H1 (cell line): Measurements from ENCODE around the gene SIRT7. TPM values are rescaled to one million over a fixed set of nuclear protein-coding genes. Genes with fewer than 3 reads are reported as not detected.
A peak's percentile ranks its signal among the peaks of the same experiment; 100 is the strongest.

Experiments
- CTCF ChIA-PET: fragments of 300-600 bp; sonication (Branson Sonifier 250); formaldehyde crosslinking; loops from one replicate; lab custom pipeline; 2021; ENCODE audit not compliant: partially characterized antibody; lab: Charles Lee
- POLR2A ChIA-PET: fragments of 300-600 bp; sonication (Branson Sonifier 250); formaldehyde crosslinking; loops from one replicate; lab custom pipeline; 2021; ENCODE audit warnings: inconsistent platforms; ENCODE audit not compliant: partially characterized antibody; lab: Charles Lee
- DNase-seq, 2 experiments: peaks; one replicate each; pipeline versions ENCODE4 v3.0.0 to v3.0.0-alpha.2; 2010 to 2022; ENCODE audit warnings: low spot score in 2 of 2, low read depth in 1 of 2, mixed read lengths in 1 of 2
- FAIRE-seq: peaks from 2 replicates; lab custom pipeline; 2011; peaks lifted over from hg19 to GRCh38; lab: Jason Lieb, UNC
- H2AFZ ChIP-seq: 2 replicates; pipeline ENCODE4 v1.8.1; 2012; ENCODE audit warnings: low read length, inconsistent platforms
- H2AK5ac ChIP-seq: 2 replicates; pipeline ENCODE4 v1.6.1; 2013; ENCODE audit warnings: low read depth, low read length
- H2BK120ac ChIP-seq: replicated peaks from 2 replicates; pipeline ENCODE3; 2013; ENCODE audit warnings: low read depth, low read length, inconsistent platforms
- H2BK12ac ChIP-seq: 2 replicates; pipeline ENCODE4 v1.6.1; 2013; ENCODE audit warnings: low read depth, low read length
- H2BK15ac ChIP-seq: 2 replicates; pipeline ENCODE4 v1.6.1; 2013; ENCODE audit warnings: low read length
- H2BK20ac ChIP-seq: 2 replicates; pipeline ENCODE4 v1.6.1; 2013; ENCODE audit warnings: low read length
- H2BK5ac ChIP-seq: 2 replicates; pipeline ENCODE4 v1.6.1; 2013; ENCODE audit warnings: low read depth, low read length
- H3K14ac ChIP-seq: 2 replicates; pipeline ENCODE4 v1.6.1; 2013; ENCODE audit warnings: inconsistent platforms; ENCODE audit not compliant: insufficient read length
- H3K18ac ChIP-seq: 2 replicates; pipeline ENCODE4 v1.6.1; 2013; ENCODE audit warnings: low read length; ENCODE audit errors: extremely low read depth
- H3K23ac ChIP-seq: 2 replicates; pipeline ENCODE4 v1.6.1; 2013; ENCODE audit warnings: inconsistent platforms; ENCODE audit not compliant: insufficient read length
- H3K23me2 ChIP-seq: 2 replicates; pipeline ENCODE4 v1.6.1; 2013; ENCODE audit warnings: low read depth, low read length
- H3K27ac ChIP-seq: 2 replicates; pipeline ENCODE4 v1.6.1; 2011; ENCODE audit warnings: low read depth, low read length, inconsistent platforms
- H3K27me3 ChIP-seq, 4 experiments: replicated peaks in 1 of 4; 1 replicate in 1 of 4; 2 replicates in 3 of 4; pipeline versions ENCODE4 v1.6.1 to v1.8.1; 2011 to 2013; ENCODE audit warnings: low read length in 3 of 4, mild to moderate bottlenecking in 3 of 4, inconsistent platforms in 2 of 4, mixed read lengths in 2 of 4, moderate library complexity in 1 of 4; ENCODE audit not compliant: control insufficient read depth in 3 of 4, insufficient read depth in 3 of 4; ENCODE audit errors: extremely low read depth in 1 of 4
- H3K36me3 ChIP-seq, 4 experiments: 2 replicates each; pipeline versions ENCODE4 v1.6.1 to v1.8.1; 2011 to 2013; ENCODE audit warnings: mild to moderate bottlenecking in 4 of 4, low read length in 3 of 4, moderate library complexity in 2 of 4, control low read depth in 1 of 4, inconsistent platforms in 1 of 4; ENCODE audit not compliant: insufficient read depth in 4 of 4, control insufficient read depth in 2 of 4
- H3K4ac ChIP-seq: replicated peaks from 2 replicates; pipeline ENCODE3; 2013; ENCODE audit warnings: low read length, low read depth, mixed read lengths, inconsistent platforms; ENCODE audit not compliant: insufficient read length
- H3K4me1 ChIP-seq, 4 experiments: replicated peaks in 1 of 4; 1 replicate in 1 of 4; 2 replicates in 3 of 4; pipeline versions ENCODE4 v1.6.1 to v1.8.1; 2011 to 2013; ENCODE audit warnings: low read length in 3 of 4, inconsistent platforms in 2 of 4, mixed read lengths in 1 of 4; ENCODE audit not compliant: insufficient read depth in 4 of 4, control insufficient read depth in 3 of 4
- H3K4me2 ChIP-seq, 2 experiments: 2 replicates each; pipeline versions ENCODE4 v1.6.1 to v1.8.1; 2011 to 2013; ENCODE audit warnings: low read depth in 2 of 2, low read length in 2 of 2, control low read depth in 1 of 2, inconsistent platforms in 1 of 2, mild to moderate bottlenecking in 1 of 2; ENCODE audit not compliant: insufficient read depth in 1 of 2
- H3K4me3 ChIP-seq, 4 experiments: fragments of 200-600, 300-600 bp in 1 of 4; sonication (generic), shearing (Covaris generic), sonication (Bioruptor Twin) in 1 of 4; 2 replicates each; pipeline versions ENCODE4 v1.5.1 to v1.8.1; 2011 to 2016; ENCODE audit warnings: low read length in 4 of 4, low read depth in 3 of 4, control low read depth in 2 of 4, inconsistent platforms in 2 of 4, mild to moderate bottlenecking in 2 of 4, mixed read lengths in 1 of 4, moderate library complexity in 1 of 4; ENCODE audit not compliant: insufficient read depth in 2 of 4; ENCODE audit errors: extremely low read depth in 1 of 4
- H3K56ac ChIP-seq: replicated peaks from 2 replicates; pipeline ENCODE3; 2013; ENCODE audit warnings: low read depth, mild to moderate bottlenecking, mixed read lengths, low read length, inconsistent platforms; ENCODE audit not compliant: insufficient read length
- H3K79me1 ChIP-seq: 2 replicates; pipeline ENCODE4 v1.6.1; 2013; ENCODE audit warnings: low read depth, low read length, control low read depth
- H3K79me2 ChIP-seq, 2 experiments: 2 replicates each; pipeline versions ENCODE4 v1.6.1 to v1.8.1; 2012 to 2013; ENCODE audit warnings: low read length in 2 of 2, mild to moderate bottlenecking in 2 of 2, inconsistent platforms in 1 of 2; ENCODE audit not compliant: insufficient read depth in 2 of 2, control insufficient read depth in 1 of 2
- H3K9ac ChIP-seq, 4 experiments: replicated peaks in 1 of 4; 1 replicate in 1 of 4; 2 replicates in 3 of 4; pipeline versions ENCODE4 v1.6.1 to v1.8.1; 2011 to 2013; ENCODE audit warnings: low read depth in 3 of 4, low read length in 3 of 4, control low read depth in 2 of 4, mild to moderate bottlenecking in 2 of 4, moderate library complexity in 2 of 4, inconsistent platforms in 1 of 4; ENCODE audit errors: extremely low read depth in 1 of 4
- H3K9me3 ChIP-seq, 2 experiments: 2 replicates each; pipeline versions ENCODE4 v1.6.1 to v1.8.1; 2012 to 2013; ENCODE audit warnings: mild to moderate bottlenecking in 2 of 2, moderate library complexity in 2 of 2, control low read depth in 1 of 2, inconsistent platforms in 1 of 2, low read depth in 1 of 2, low read length in 1 of 2, mixed read lengths in 1 of 2; ENCODE audit not compliant: insufficient read depth in 2 of 2
- H4K20me1 ChIP-seq, 2 experiments: replicated peaks in 1 of 2; 2 replicates each; pipeline versions ENCODE3 to v1.8.1; 2011 to 2013; ENCODE audit warnings: inconsistent platforms in 2 of 2, low read length in 2 of 2, mild to moderate bottlenecking in 1 of 2; ENCODE audit not compliant: insufficient read depth in 2 of 2, control insufficient read depth in 1 of 2
- H4K5ac ChIP-seq: 2 replicates; pipeline ENCODE4 v1.6.1; 2013; ENCODE audit warnings: low read length, low read depth, mixed read lengths, inconsistent platforms; ENCODE audit not compliant: insufficient read length
- H4K8ac ChIP-seq: 2 replicates; pipeline ENCODE4 v1.8.0; 2013; ENCODE audit warnings: mild to moderate bottlenecking, moderate library complexity, low read length, inconsistent platforms; ENCODE audit not compliant: insufficient read depth; ENCODE audit errors: extremely low read depth
- H4K91ac ChIP-seq: replicated peaks from 2 replicates; pipeline ENCODE3; 2013; ENCODE audit warnings: low read length, mixed read lengths, inconsistent platforms; ENCODE audit not compliant: insufficient read length
- CEBPB ChIP-seq: IDR thresholded peaks from 2 replicates; pipeline ENCODE4 v1.6.1; 2012; ENCODE audit warnings: low read depth, low read length
- EGR1 ChIP-seq: IDR thresholded peaks from 2 replicates; pipeline ENCODE4 v1.6.1; 2011; ENCODE audit warnings: low read depth, low read length, borderline replicate concordance
- POLR2A ChIP-seq, 2 experiments: IDR thresholded peaks; 1 replicate in 1 of 2; 2 replicates in 1 of 2; pipeline ENCODE4 v1.6.1; 2011; ENCODE audit warnings: low read depth in 2 of 2, low read length in 2 of 2, mild to moderate bottlenecking in 2 of 2; ENCODE audit errors: control extremely low read depth in 1 of 2
- TAF7 ChIP-seq: optimal IDR thresholded peaks from 2 replicates; pipeline ENCODE3; 2011; ENCODE audit warnings: low read depth, mild to moderate bottlenecking, inconsistent platforms, low read length, moderate library complexity, borderline replicate concordance
- USF2 ChIP-seq: IDR thresholded peaks from 2 replicates; pipeline ENCODE4 v1.6.1; 2011; ENCODE audit warnings: low read length, improper control_type of control experiment
- WGBS, 2 experiments: shearing (Covaris generic) in 1 of 2; methylation state at CpG; one replicate each; pipeline versions ENCODE4 v1.1.6 to v1.1.7; 2013 to 2015; ENCODE audit warnings: low lambda C conversion rate in 2 of 2, mixed read lengths in 2 of 2, inconsistent platforms in 1 of 2, low coverage in 1 of 2, missing lambda C conversion rate in 1 of 2; ENCODE audit not compliant: insufficient replicate concordance in 2 of 2, insufficient coverage in 1 of 2, insufficient read length in 1 of 2; ENCODE audit errors: extremely low coverage in 1 of 2, missing lambda C conversion rate in 1 of 2; 5-methylcytosine and 5-hydroxymethylcytosine counted together
- polyA plus RNA-seq, 7 experiments: library from polyadenylated mRNA; depleted of rRNA in 3 of 7; stranded (reverse) in 5 of 7; unstranded in 2 of 7; fragments of >200 nt in 5 of 7; fragments of 200-250 nt in 2 of 7; gene quantifications; 1 replicate in 5 of 7; 2 replicates in 1 of 7; 4 replicates in 1 of 7; pipeline versions ENCODE4 v1.2.1 to v1.2.3, GENCODE V29; 2011 to 2013; ENCODE audit warnings: missing spikeins in 2 of 7, mixed read lengths in 2 of 7
- total RNA-seq: library from RNA; stranded (reverse); fragmentation: NEBNext Ultra II Directional; extraction: Animal tissue kit (Norgen Biotek cat#: 25700); gene quantifications from 2 replicates; pipeline ENCODE4 v1.2.1, GENCODE V29; 2021

The SIRT7 gene
- total and polyA plus RNA-seq, 2 of the 8 experiments (the other 6 are each of a cell fraction or from before 2014, with no cell fraction given): 5.8 to 16.6 TPM

GRCh38 chr17:81935709-81936084 is 17.7 kb upstream of the SIRT7 start:
- peaks cover 0 to 4% (median 1%) of the 10 kb centered on the region in 4 experiments; a peak in 3 of 7 replicates for H3K4me1 ChIP-seq
- no peak overlapping the region; the same call in 1 of the 2 replicates for H2BK5ac ChIP-seq
- no peak overlapping the region for H3K18ac ChIP-seq
- H3K9ac ChIP-seq: no peak overlapping the region
- H2AK5ac ChIP-seq: no peak overlapping the region
- peak overlapping the region; percentile 11 to 66; a peak in 2 of 4 replicates for H3K4me2 ChIP-seq
- no peak overlapping the region for H2BK12ac ChIP-seq
- no peak overlapping the region for H3K23ac ChIP-seq
- peaks cover 7 to 17% of the 10 kb centered on the region in 2 experiments for H4K20me1 ChIP-seq
- H2BK20ac ChIP-seq: no peak overlapping the region
- FAIRE-seq (no peak), DNase-seq (no peak)
- no peak overlapping the region for H2BK15ac ChIP-seq
- no peak overlapping the region for H2AFZ ChIP-seq
- CTCF ChIA-PET: interaction anchor here (2.0 kb wide), 1 partner anchor 66 kb away, joined by 8 read pairs; no protein-coding TSS in a partner anchor
- TF ChIP-seq EGR1 (no peak), TAF7 (no peak), USF2 (no peak), CEBPB (no peak), POLR2A (IDR thresholded peaks at IDR 0.05; ENCODE audit: control extremely low read depth in 1 of 2, low read depth in 2 of 2, low read length in 2 of 2) (no peak)
- no peaks in the 10 kb centered on the region; a peak in 1 of 4 replicates for H3K79me2 ChIP-seq
- H3K4me3 ChIP-seq: peak overlapping the region in 2 of 4 experiments; percentile 12 to 91; a peak in 2 of 8 replicates
- H3K14ac ChIP-seq: no peak overlapping the region
- no peak overlapping the region for H3K56ac ChIP-seq
- H4K8ac ChIP-seq: no peak overlapping the region
- no peaks in the 10 kb centered on the region; the same call in 1 of the 2 replicates for H3K23me2 ChIP-seq
- POLR2A ChIA-PET: interaction anchor here (0.6 to 14.6 kb wide), 8 partner anchors 9 to 66 kb away, joined by 3 to 150 read pairs (median 6); partner anchors contain the start of genes MAFG, NOTUM, PCYT2 and SIRT7
- no peak overlapping the region for H4K91ac ChIP-seq
- 100% methylated on average over 5 of the region's 6 CpGs; no CpG with 5 or more reads in 1 of the 2 experiments for WGBS, 2 experiments
- H4K5ac ChIP-seq: no peak overlapping the region
- H3K79me1 ChIP-seq: no peaks in the 10 kb centered on the region
- H3K9me3 ChIP-seq: no peaks in the 10 kb centered on the region
- peaks cover 0 to 25% (median 10%) of the 10 kb centered on the region in 4 experiments; a peak in 5 of 8 replicates for H3K36me3 ChIP-seq
- H3K4ac ChIP-seq: no peak overlapping the region
- H3K27me3 ChIP-seq: peaks cover 0 to 3% (median 0%) of the 10 kb centered on the region in 4 experiments; a peak in 1 of 7 replicates
- no peak overlapping the region for H3K27ac ChIP-seq
- H2BK120ac ChIP-seq: no peak overlapping the region
